ENCODE data around the gene KIF20B. TPM values are rescaled to one million over a fixed set of nuclear protein-coding genes. Genes with fewer than 3 reads are reported as not detected.

The KIF20B gene
- total and polyA plus RNA-seq, 2 of the 13 experiments (the other 11 are each of a cell fraction or from before 2014, with no cell fraction given) = 3.5 to 38.6 TPM

- TF ChIP-seq FOXP1 (IDR thresholded peaks at IDR 0.05) = no peak
- TF ChIP-seq FOXP1 (CRISPR knock-in tag; IDR thresholded peaks at IDR 0.05) = peak; percentile 74; the same call in 1 of the 2 replicates
- no peak for TF ChIP-seq ZNF770 (CRISPR knock-in tag; IDR thresholded peaks at IDR 0.05)
- no peak for TF ChIP-seq SNAPC5 (CRISPR knock-in tag; IDR thresholded peaks at IDR 0.05; ENCODE audit: borderline replicate concordance)
- no peak for TF ChIP-seq MTF2 (CRISPR knock-in tag; IDR thresholded peaks at IDR 0.05; ENCODE audit: borderline replicate concordance)
- no peak for TF ChIP-seq JUN (CRISPR knock-in tag; IDR thresholded peaks at IDR 0.05)
- no peak for TF ChIP-seq HMG20B (CRISPR knock-in tag; conservative IDR thresholded peaks at IDR 0.05)
- TF ChIP-seq SRSF4 (IDR thresholded peaks at IDR 0.05; ENCODE audit: low read depth, low read length, poor library complexity, severe bottlenecking) = no peak
- TF ChIP-seq ZNF614 (CRISPR knock-in tag; IDR thresholded peaks at IDR 0.05; ENCODE audit: borderline replicate concordance) = peak; percentile 68; the same call in 1 of the 2 replicates
- no peak for TF ChIP-seq ETV6 (CRISPR knock-in tag; conservative IDR thresholded peaks at IDR 0.05)
- TF ChIP-seq SALL1 (CRISPR knock-in tag; IDR thresholded peaks at IDR 0.05) = peak; percentile 17; the same call in 1 of the 2 replicates
- TF ChIP-seq DPF2 (CRISPR knock-in tag; IDR thresholded peaks at IDR 0.05; ENCODE audit: borderline replicate concordance, low read depth) = peak; percentile 57; the same call in 1 of the 2 replicates
- TF ChIP-seq ARID3A (IDR thresholded peaks at IDR 0.05; ENCODE audit: low read depth, low read length) = no peak
- no peak for TF ChIP-seq ZNF775 (CRISPR knock-in tag; IDR thresholded peaks at IDR 0.05; ENCODE audit: borderline replicate concordance)
- TF ChIP-seq ZNF136 (CRISPR knock-in tag; IDR thresholded peaks at IDR 0.05; ENCODE audit: low read depth) = no peak
- TF ChIP-seq ZFP82 (CRISPR knock-in tag; IDR thresholded peaks at IDR 0.05; ENCODE audit: borderline replicate concordance) = no peak
- TF ChIP-seq RAD51 (IDR thresholded peaks at IDR 0.05; ENCODE audit: borderline replicate concordance) = no peak
- peak; percentile 96 for TF ChIP-seq PAXIP1 (CRISPR knock-in tag; conservative IDR thresholded peaks at IDR 0.05)
- TF ChIP-seq ZNF235 (CRISPR knock-in tag; IDR thresholded peaks at IDR 0.05; ENCODE audit: borderline replicate concordance) = no peak
- no peak for TF ChIP-seq RARG (CRISPR knock-in tag; IDR thresholded peaks at IDR 0.05; ENCODE audit: low read depth)
- TF ChIP-seq SMC3 (IDR thresholded peaks at IDR 0.05; ENCODE audit: low read length) = no peak
- no peak for TF ChIP-seq ZNF496 (CRISPR knock-in tag; IDR thresholded peaks at IDR 0.05; ENCODE audit: insufficient replicate concordance)
- no peak for TF ChIP-seq ZNF367 (CRISPR knock-in tag; IDR thresholded peaks at IDR 0.05; ENCODE audit: borderline replicate concordance)
Measured at GRCh38 chr10:89814278-89814677, 112.9 kb downstream of the KIF20B start (continued).
